ENCODE measurements around the gene MDFIC2.

- TF ChIP-seq CTCF (conservative IDR thresholded peaks at IDR 0.05; ENCODE audit: low read length): no peak
- no peak for TF ChIP-seq EZH2phosphoT487 (IDR thresholded peaks at IDR 0.05; ENCODE audit: borderline replicate concordance, low read depth, low read length)
Measured at GRCh38 chr3:70218471-70218870, 94.0 kb downstream of the MDFIC2 start.

All from OCI-LY7 (cell line).